GM12873 (cell line): Measurements from ENCODE around the gene EPHB2.

ENCODE experiments used
- TF ChIP-seq, protein P1 (sequence below): IDR thresholded peaks from 2 replicates; pipeline ENCODE4 v1.5.1; 2012; ENCODE audit warnings: low read depth, mild to moderate bottlenecking, moderate library complexity, low read length, control low read depth; ENCODE audit not compliant: insufficient read depth; ENCODE audit errors: missing control alignments

The EPHB2 gene

GRCh38 chr1:22780696-22781095 is 70.1 kb downstream of the EPHB2 start:
- TF ChIP-seq, protein P1, sequence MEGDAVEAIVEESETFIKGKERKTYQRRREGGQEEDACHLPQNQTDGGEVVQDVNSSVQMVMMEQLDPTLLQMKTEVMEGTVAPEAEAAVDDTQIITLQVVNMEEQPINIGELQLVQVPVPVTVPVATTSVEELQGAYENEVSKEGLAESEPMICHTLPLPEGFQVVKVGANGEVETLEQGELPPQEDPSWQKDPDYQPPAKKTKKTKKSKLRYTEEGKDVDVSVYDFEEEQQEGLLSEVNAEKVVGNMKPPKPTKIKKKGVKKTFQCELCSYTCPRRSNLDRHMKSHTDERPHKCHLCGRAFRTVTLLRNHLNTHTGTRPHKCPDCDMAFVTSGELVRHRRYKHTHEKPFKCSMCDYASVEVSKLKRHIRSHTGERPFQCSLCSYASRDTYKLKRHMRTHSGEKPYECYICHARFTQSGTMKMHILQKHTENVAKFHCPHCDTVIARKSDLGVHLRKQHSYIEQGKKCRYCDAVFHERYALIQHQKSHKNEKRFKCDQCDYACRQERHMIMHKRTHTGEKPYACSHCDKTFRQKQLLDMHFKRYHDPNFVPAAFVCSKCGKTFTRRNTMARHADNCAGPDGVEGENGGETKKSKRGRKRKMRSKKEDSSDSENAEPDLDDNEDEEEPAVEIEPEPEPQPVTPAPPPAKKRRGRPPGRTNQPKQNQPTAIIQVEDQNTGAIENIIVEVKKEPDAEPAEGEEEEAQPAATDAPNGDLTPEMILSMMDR, result no peak

DNA sequence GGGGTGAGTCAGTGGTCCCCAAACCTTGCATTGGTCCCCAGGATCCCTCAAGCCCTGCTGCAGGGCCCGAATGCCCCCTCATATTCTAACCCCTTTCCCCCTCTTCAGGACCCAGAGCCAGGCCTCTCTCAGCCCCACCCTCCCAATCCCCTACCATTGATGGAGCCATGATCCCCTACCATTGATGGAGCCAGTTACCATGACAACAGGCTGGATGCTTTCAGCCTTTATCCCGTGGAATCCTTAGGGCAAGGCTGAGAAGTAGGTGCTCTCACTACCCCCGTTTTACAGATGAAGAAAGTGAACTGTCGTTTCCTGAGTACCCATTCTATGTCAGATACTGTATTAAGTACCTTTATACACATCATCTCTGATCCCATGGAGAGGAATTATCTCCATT is 70.8 kb downstream of the EPHB2 start:
- TF ChIP-seq, protein P1, result no peak

GRCh38 chr1:22782406-22782805 is 71.8 kb downstream of the EPHB2 start:
- TF ChIP-seq, protein P1, result no peak

GRCh38 chr1:22784317-22784716 is 73.7 kb downstream of the EPHB2 start:
- TF ChIP-seq, protein P1, result no peak

DNA sequence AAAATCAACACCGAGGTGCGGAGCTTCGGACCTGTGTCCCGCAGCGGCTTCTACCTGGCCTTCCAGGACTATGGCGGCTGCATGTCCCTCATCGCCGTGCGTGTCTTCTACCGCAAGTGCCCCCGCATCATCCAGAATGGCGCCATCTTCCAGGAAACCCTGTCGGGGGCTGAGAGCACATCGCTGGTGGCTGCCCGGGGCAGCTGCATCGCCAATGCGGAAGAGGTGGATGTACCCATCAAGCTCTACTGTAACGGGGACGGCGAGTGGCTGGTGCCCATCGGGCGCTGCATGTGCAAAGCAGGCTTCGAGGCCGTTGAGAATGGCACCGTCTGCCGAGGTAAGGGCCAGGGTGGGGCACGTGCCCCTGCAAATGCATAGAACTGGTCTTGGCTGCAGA is 74.1 kb downstream of the EPHB2 start:
- TF ChIP-seq, protein P1, result no peak

DNA sequence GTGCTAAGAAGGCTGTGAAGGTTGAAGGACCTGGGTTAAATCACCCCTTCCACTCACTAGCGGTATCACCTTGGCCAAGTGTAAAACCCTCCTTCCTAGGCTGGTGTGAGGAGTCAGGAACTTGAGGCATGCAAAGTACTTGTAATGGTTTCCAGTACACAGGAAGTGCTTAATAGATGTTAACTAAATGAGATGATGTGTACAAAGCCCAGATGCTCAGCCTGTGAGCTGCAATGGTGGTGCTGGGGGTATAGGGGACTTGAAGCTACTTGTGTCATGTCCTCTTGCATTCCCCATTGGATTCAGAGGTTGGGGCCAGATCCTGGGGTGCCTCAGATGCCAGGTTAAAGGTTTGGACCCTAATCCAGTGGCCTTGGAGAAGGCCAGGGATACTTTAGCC is 75.5 kb downstream of the EPHB2 start:
- TF ChIP-seq, protein P1, result no peak

DNA sequence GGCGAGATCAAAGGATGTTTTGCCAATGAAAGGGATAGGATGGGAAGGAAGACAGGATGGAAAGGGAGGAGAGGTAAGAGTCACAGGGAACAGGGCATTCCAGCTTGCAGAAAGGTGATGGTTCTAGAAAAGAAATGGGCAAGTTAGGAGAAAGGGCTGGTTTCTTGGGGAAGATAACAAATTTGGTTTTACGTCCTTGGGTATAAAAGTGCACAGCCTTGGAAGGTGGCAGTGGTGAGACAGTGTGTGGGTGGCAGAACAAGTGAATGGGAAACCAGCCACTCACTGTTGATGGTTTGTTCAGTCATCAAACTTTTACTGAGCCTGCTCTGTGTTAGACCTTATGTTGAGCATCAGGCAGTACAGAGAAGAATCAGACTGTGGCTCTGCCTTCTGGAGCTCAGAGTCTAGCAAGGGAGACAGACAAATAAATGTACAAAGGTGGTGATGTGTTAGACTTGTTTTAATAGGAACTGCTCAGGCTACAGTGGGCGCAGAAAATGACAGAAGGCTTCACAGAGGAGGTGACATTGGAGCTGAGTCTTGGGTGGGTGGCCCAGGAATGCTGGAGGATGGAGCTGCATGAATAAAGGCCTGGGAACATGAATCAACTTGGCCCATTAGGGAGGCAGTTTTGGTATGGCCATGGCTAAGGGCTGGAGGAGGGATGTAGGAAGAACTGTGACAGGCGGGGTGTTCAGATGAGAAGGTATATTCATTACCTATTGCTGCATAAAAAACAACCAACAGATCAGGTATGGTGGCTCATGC is 76.3 kb downstream of the EPHB2 start:
- TF ChIP-seq, protein P1, result no peak

GRCh38 chr1:22787636-22788035 is 77.0 kb downstream of the EPHB2 start:
- TF ChIP-seq, protein P1, result no peak
